GM18526 (cell line): ENCODE measurements around the gene PCDHA13.

Experiments
- POLR2A ChIP-seq: IDR thresholded peaks from 3 replicates; pipeline ENCODE4 v1.6.1; 2011; ENCODE audit not compliant: insufficient read length; ENCODE audit errors: extremely low read depth

Gene PCDHA13

GRCh38 chr5:140868721-140869554 lies 13.0 kb upstream of the PCDHA13 start, which contains the start of gene PCDHA11:
Gene PCDHA11, plus strand, starts transcription at chr5:140868957. Its CDS starts 147 bp downstream, at chr5:140869104.
- TF ChIP-seq POLR2A = no peak

- TF ChIP-seq POLR2A = no peak
These were observed 12.4 kb upstream of the PCDHA13 start for GRCh38 chr5:140869555-140869886.

GRCh38 chr5:140870221-140871201 lies 11.4 kb upstream of the PCDHA13 start:
- no peak for TF ChIP-seq POLR2A

- TF ChIP-seq POLR2A = no peak
These were observed 6.5 kb upstream of the PCDHA13 start, which contains the start of gene PCDHA12 for GRCh38 chr5:140875085-140876065. Gene PCDHA12, plus strand, starts transcription at chr5:140875308. Its CDS starts 165 bp downstream, at chr5:140875473.

GRCh38 chr5:140877262-140877581 lies 4.7 kb upstream of the PCDHA13 start:
- TF ChIP-seq POLR2A = no peak

GRCh38 chr5:140882591-140882899 lies 621 bp downstream of the PCDHA13 start:
- TF ChIP-seq POLR2A = no peak

- no peak for TF ChIP-seq POLR2A
These were observed 1.4 kb downstream of the PCDHA13 start for GRCh38 chr5:140883373-140883772.

GRCh38 chr5:140883927-140884697 lies 2.2 kb downstream of the PCDHA13 start:
- TF ChIP-seq POLR2A = no peak

GRCh38 chr5:140916325-140916724 lies 34.4 kb downstream of the PCDHA13 start:
- no peak for TF ChIP-seq POLR2A

- no peak for TF ChIP-seq POLR2A
These were observed 41.7 kb downstream of the PCDHA13 start for GRCh38 chr5:140923601-140924000.

- TF ChIP-seq POLR2A = no peak
These were observed 44.0 kb downstream of the PCDHA13 start, which contains the start of gene PCDHAC1 for GRCh38 chr5:140925806-140926442. Gene PCDHAC1, plus strand, starts transcription at chr5:140926299. Its CDS starts 594 bp downstream, at chr5:140926893.

- TF ChIP-seq POLR2A = no peak
These were observed 44.7 kb downstream of the PCDHA13 start for GRCh38 chr5:140926443-140927227.

- no peak for TF ChIP-seq POLR2A
These were observed 45.3 kb downstream of the PCDHA13 start for GRCh38 chr5:140927228-140927573.
